ENCODE measurements around the gene LPCAT2. TPM values are rescaled to one million over a fixed set of nuclear protein-coding genes. Genes with fewer than 3 reads are reported as not detected.

The LPCAT2 gene
- total and polyA plus RNA-seq, 2 of the 13 experiments (the other 11 are each of a cell fraction or from before 2014, with no cell fraction given) = 9.9 to 17.6 TPM

DNA sequence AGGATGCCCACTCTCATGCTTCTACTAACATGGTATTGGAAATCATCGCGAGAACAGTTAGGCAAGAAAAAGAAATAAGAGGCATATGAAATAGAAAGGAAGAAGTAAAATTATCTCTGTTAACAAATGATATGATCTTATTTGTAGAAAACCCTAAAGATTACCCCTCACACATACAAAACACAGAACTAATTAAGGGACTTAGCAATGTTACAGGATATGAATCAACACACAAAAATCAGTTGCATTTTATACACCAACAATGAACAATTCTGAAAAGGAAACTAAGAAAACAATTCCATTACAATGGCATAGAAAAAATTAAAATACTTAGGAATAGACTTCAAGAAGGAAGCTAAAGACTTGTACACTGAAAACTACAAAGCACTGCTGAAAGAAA lies 54.9 kb downstream of the LPCAT2 start:
- in situ Hi-C loops (cut with HindIII; ENCODE audit: extremely low pct_ligation_motif_present, low pct_unique_long_range_greater_than_20kb) (no loop called here), intact Hi-C loops (cut with micrococcal nuclease; ENCODE audit: unreplicated experiment) (no loop called here)
- peaks cover 2% of the 10 kb centered on the region; the same call in 1 of the 2 replicates for H3K4me1 ChIP-seq (ENCODE audit: insufficient read depth, low read length)
- ChIA-PET CTCF (ENCODE audit: low intra/inter-chr PET ratio, low total read pairs) (no interaction called here), POLR2A (interaction anchor here (0.6 kb wide), 1 partner anchor 105 kb away, joined by 3 read pairs; no protein-coding TSS in a partner anchor)
- no peak overlapping the region for H3K9ac ChIP-seq (ENCODE audit: insufficient read depth, low read depth, low read length)
- H3K4me2 ChIP-seq (ENCODE audit: low read depth, low read length) = no peak overlapping the region
- H3K9me3 ChIP-seq (ENCODE audit: low read length) = no peaks in the 10 kb centered on the region
- H3K36me3 ChIP-seq (replicated peaks in 1 of 2; ENCODE audit: control insufficient read depth in 1 of 2, insufficient read depth in 2 of 2, low read length in 2 of 2) = peaks cover 0 to 1% of the 10 kb centered on the region in 2 experiments; a peak in 1 of 5 replicates
- DNase-seq (ENCODE audit: low spot score) (no peak), ATAC-seq (no peak), FAIRE-seq (no peak)
- no peak overlapping the region for H3K4me3 ChIP-seq (replicated peaks in 1 of 3; ENCODE audit: insufficient read depth in 1 of 3, low read depth in 2 of 3, low read length in 3 of 3)
- no peaks in the 10 kb centered on the region for H3K79me2 ChIP-seq (ENCODE audit: insufficient read depth, low read length)
- no peak overlapping the region for H2AFZ ChIP-seq (ENCODE audit: low read length)
- BruUV-seq (replicated peaks) = no TSS peak
- H3K27me3 ChIP-seq (ENCODE audit: control insufficient read depth in 1 of 2, insufficient read depth in 2 of 2, low read length in 2 of 2) = no peaks in the 10 kb centered on the region
- no peak overlapping the region for H3K27ac ChIP-seq (ENCODE audit: extremely low read length, insufficient read depth, low read length)
- no peaks in the 10 kb centered on the region for H4K20me1 ChIP-seq (ENCODE audit: insufficient read depth, low read length)
- WGBS (ENCODE audit: low lambda C conversion rate) = 94% methylated on average over 2 of the region's 2 CpGs
- TF ChIP-seq ZNF431 (CRISPR knock-in tag; IDR thresholded peaks at IDR 0.05; ENCODE audit: borderline replicate concordance, low read depth) = no peak
- TF ChIP-seq THAP9 (CRISPR knock-in tag; IDR thresholded peaks at IDR 0.05; ENCODE audit: borderline replicate concordance) = no peak
- no peak for TF ChIP-seq MNT (IDR thresholded peaks at IDR 0.05)
- TF ChIP-seq, protein P1, sequence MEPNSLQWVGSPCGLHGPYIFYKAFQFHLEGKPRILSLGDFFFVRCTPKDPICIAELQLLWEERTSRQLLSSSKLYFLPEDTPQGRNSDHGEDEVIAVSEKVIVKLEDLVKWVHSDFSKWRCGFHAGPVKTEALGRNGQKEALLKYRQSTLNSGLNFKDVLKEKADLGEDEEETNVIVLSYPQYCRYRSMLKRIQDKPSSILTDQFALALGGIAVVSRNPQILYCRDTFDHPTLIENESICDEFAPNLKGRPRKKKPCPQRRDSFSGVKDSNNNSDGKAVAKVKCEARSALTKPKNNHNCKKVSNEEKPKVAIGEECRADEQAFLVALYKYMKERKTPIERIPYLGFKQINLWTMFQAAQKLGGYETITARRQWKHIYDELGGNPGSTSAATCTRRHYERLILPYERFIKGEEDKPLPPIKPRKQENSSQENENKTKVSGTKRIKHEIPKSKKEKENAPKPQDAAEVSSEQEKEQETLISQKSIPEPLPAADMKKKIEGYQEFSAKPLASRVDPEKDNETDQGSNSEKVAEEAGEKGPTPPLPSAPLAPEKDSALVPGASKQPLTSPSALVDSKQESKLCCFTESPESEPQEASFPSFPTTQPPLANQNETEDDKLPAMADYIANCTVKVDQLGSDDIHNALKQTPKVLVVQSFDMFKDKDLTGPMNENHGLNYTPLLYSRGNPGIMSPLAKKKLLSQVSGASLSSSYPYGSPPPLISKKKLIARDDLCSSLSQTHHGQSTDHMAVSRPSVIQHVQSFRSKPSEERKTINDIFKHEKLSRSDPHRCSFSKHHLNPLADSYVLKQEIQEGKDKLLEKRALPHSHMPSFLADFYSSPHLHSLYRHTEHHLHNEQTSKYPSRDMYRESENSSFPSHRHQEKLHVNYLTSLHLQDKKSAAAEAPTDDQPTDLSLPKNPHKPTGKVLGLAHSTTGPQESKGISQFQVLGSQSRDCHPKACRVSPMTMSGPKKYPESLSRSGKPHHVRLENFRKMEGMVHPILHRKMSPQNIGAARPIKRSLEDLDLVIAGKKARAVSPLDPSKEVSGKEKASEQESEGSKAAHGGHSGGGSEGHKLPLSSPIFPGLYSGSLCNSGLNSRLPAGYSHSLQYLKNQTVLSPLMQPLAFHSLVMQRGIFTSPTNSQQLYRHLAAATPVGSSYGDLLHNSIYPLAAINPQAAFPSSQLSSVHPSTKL (CRISPR knock-in tag; IDR thresholded peaks at IDR 0.05) = no peak
- TF ChIP-seq, protein P2, sequence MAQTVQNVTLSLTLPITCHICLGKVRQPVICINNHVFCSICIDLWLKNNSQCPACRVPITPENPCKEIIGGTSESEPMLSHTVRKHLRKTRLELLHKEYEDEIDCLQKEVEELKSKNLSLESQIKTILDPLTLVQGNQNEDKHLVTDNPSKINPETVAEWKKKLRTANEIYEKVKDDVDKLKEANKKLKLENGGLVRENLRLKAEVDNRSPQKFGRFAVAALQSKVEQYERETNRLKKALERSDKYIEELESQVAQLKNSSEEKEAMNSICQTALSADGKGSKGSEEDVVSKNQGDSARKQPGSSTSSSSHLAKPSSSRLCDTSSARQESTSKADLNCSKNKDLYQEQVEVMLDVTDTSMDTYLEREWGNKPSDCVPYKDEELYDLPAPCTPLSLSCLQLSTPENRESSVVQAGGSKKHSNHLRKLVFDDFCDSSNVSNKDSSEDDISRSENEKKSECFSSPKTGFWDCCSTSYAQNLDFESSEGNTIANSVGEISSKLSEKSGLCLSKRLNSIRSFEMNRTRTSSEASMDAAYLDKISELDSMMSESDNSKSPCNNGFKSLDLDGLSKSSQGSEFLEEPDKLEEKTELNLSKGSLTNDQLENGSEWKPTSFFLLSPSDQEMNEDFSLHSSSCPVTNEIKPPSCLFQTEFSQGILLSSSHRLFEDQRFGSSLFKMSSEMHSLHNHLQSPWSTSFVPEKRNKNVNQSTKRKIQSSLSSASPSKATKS (CRISPR knock-in tag; IDR thresholded peaks at IDR 0.05) = no peak
- TF ChIP-seq YEATS4 (CRISPR knock-in tag; IDR thresholded peaks at IDR 0.05; ENCODE audit: borderline replicate concordance) = no peak
- no peak for TF ChIP-seq ZNF3 (CRISPR knock-in tag; IDR thresholded peaks at IDR 0.05)
- no peak for TF ChIP-seq TSC22D2 (CRISPR knock-in tag; IDR thresholded peaks at IDR 0.05; ENCODE audit: borderline replicate concordance)
- no peak for TF ChIP-seq HNF1B (CRISPR knock-in tag; IDR thresholded peaks at IDR 0.05)
- TF ChIP-seq DPF2 (CRISPR knock-in tag; IDR thresholded peaks at IDR 0.05; ENCODE audit: borderline replicate concordance, low read depth) = no peak
- no peak for TF ChIP-seq DNMT3B (CRISPR knock-in tag; conservative IDR thresholded peaks at IDR 0.05)

Measured in HepG2 (cell line).